Fibroblast of skin of left quadriceps (primary cell): Measurements from ENCODE around the gene IMMP2L.
"Not testable (repeated sequence)": the region's sequence is repeated elsewhere in the genome, so short reads cannot be mapped to it uniquely, and the experiment has no call there.

Experiments
- DNase-seq, 2 experiments: peaks; one replicate each; pipeline ENCODE4 v3.0.0-alpha.2; 2013; ENCODE audit warnings: low read depth in 2 of 2

Gene IMMP2L

GRCh38 chr7:111509288-111509687, 53.0 kb downstream of the IMMP2L start:
- no peak for DNase-seq

- no peak for DNase-seq
These were observed 53.9 kb downstream of the IMMP2L start for GRCh38 chr7:111508387-111508786.

GRCh38 chr7:111505422-111505821, 56.9 kb downstream of the IMMP2L start:
- DNase-seq = not testable (repeated sequence)

GRCh38 chr7:111501799-111502198, 60.5 kb downstream of the IMMP2L start:
- DNase-seq = not testable (repeated sequence)

GRCh38 chr7:111499027-111499426, 63.3 kb downstream of the IMMP2L start:
- peak in 1 of 2 experiments; percentile 10 for DNase-seq

GRCh38 chr7:111498391-111499007, 63.8 kb downstream of the IMMP2L start:
- no peak for DNase-seq

GRCh38 chr7:111495173-111495810, 67.0 kb downstream of the IMMP2L start:
- DNase-seq = no peak

GRCh38 chr7:111492234-111492633, 70.1 kb downstream of the IMMP2L start:
- DNase-seq = no peak

- peak; percentile 29 to 35 for DNase-seq
These were observed 75.7 kb downstream of the IMMP2L start for GRCh38 chr7:111486472-111487142.

GRCh38 chr7:111485701-111486380, 76.5 kb downstream of the IMMP2L start:
- no peak for DNase-seq

- DNase-seq = no peak
These were observed 79.2 kb downstream of the IMMP2L start for GRCh38 chr7:111483078-111483477.

GRCh38 chr7:111477462-111478225, 84.6 kb downstream of the IMMP2L start:
- DNase-seq = no peak

- no peak for DNase-seq
These were observed 85.6 kb downstream of the IMMP2L start for GRCh38 chr7:111476586-111477293.

GRCh38 chr7:111475959-111476358, 86.3 kb downstream of the IMMP2L start:
- DNase-seq = no peak

- DNase-seq = no peak
These were observed 86.9 kb downstream of the IMMP2L start for GRCh38 chr7:111475419-111475748.

GRCh38 chr7:111474723-111475418, 87.4 kb downstream of the IMMP2L start:
- no peak for DNase-seq

GRCh38 chr7:111473449-111474198, 88.7 kb downstream of the IMMP2L start:
- DNase-seq = no peak

- DNase-seq = no peak
These were observed 91.3 kb downstream of the IMMP2L start for GRCh38 chr7:111470998-111471397.

- not testable (repeated sequence) for DNase-seq
These were observed 92.4 kb downstream of the IMMP2L start for GRCh38 chr7:111469894-111470293.

GRCh38 chr7:111465774-111466173, 96.5 kb downstream of the IMMP2L start:
- DNase-seq = not testable (repeated sequence)
